SK-N-MC (cell line): Measurements from ENCODE around the gene KLHL6.

Experiments
- EZH2 ChIP-seq: fragments of 200-600 bp; sonication (generic); IDR thresholded peaks from one replicate; pipeline ENCODE4 v1.6.1; 2017; ENCODE audit warnings: antibody characterized with exemption
- POLR2AphosphoS5 ChIP-seq: IDR thresholded peaks from 2 replicates; pipeline ENCODE4 v1.6.1; 2012; ENCODE audit warnings: mild to moderate bottlenecking, low read depth, low read length, borderline replicate concordance

DNA sequence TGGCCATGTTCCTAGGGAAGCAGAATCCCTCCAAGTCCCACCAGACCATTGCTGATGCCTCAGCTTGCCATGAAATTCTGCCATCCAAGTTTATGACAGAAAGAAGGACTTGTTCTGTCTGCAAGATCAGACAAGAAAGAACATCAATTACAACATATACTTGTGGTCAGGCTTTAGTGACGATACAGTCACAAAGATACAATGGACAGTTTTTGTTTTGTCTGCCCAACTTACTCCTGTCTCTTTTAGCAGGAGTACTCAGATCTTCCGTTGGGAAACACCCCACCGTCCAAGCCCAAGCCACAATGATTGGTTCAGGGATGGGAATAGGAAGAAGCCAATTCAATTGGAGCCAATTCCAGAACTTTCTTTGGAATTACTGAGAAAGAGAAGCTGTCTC, 15.7 kb downstream of the KLHL6 start:
- TF ChIP-seq EZH2 = no peak
- no peak for TF ChIP-seq POLR2AphosphoS5
